Activated T-helper 1 cell treated with Interleukin-2 at 50 U/mL for 16 hours (primary cell): ENCODE results near the gene S100A14.
"Not testable (repeated sequence)": the region's sequence is repeated elsewhere in the genome, so short reads cannot be mapped to it uniquely, and the experiment has no call there.

Experiments
- DNase-seq: peaks from one replicate; pipeline ENCODE4 v3.0.0-alpha.2; 2020; ENCODE audit warnings: low read depth

S100A14 gene

GRCh38 chr1:153614906-153615305 lies 1.2 kb downstream of the S100A14 start:
- no peak for DNase-seq

GRCh38 chr1:153614189-153614900 lies 1.8 kb downstream of the S100A14 start:
- DNase-seq: no peak

GRCh38 chr1:153613406-153613805 lies 2.7 kb downstream of the S100A14 start:
- no peak for DNase-seq

GRCh38 chr1:153612755-153613331 lies 3.3 kb downstream of the S100A14 start, which contains the start of gene S100A16:
Gene S100A16 (minus strand): TSS chr1:153613137. CDS start chr1:153608151, 4,986 bp downstream.
- DNase-seq: no peak

- no peak for DNase-seq
These were observed 3.9 kb downstream of the S100A14 start for GRCh38 chr1:153612111-153612754.

- no peak for DNase-seq
These were observed 4.8 kb downstream of the S100A14 start for GRCh38 chr1:153611356-153611755.

GRCh38 chr1:153610811-153611301 lies 5.3 kb downstream of the S100A14 start:
- DNase-seq: no peak

- DNase-seq: no peak
These were observed 5.8 kb downstream of the S100A14 start for GRCh38 chr1:153610334-153610733.

- DNase-seq: no peak
These were observed 6.6 kb downstream of the S100A14 start for GRCh38 chr1:153609585-153609907.

GRCh38 chr1:153608742-153609584 lies 7.2 kb downstream of the S100A14 start:
- no peak for DNase-seq

GRCh38 chr1:153608089-153608682 lies 7.9 kb downstream of the S100A14 start:
- DNase-seq: no peak

- no peak for DNase-seq
These were observed 8.7 kb downstream of the S100A14 start for GRCh38 chr1:153607381-153607780.

GRCh38 chr1:153606194-153606593 lies 9.9 kb downstream of the S100A14 start:
- DNase-seq: no peak

GRCh38 chr1:153602749-153603148 lies 13.4 kb downstream of the S100A14 start:
- no peak for DNase-seq

GRCh38 chr1:153599847-153600246 lies 16.3 kb downstream of the S100A14 start:
- DNase-seq: no peak

GRCh38 chr1:153598309-153599172 lies 17.6 kb downstream of the S100A14 start:
- DNase-seq: no peak

- DNase-seq: no peak
These were observed 18.9 kb downstream of the S100A14 start for GRCh38 chr1:153597206-153597605.

GRCh38 chr1:153592748-153593147 lies 23.4 kb downstream of the S100A14 start:
- DNase-seq: no peak

GRCh38 chr1:153588482-153588881 lies 27.6 kb downstream of the S100A14 start:
- no peak for DNase-seq

- DNase-seq: not testable (repeated sequence)
These were observed 28.1 kb downstream of the S100A14 start for GRCh38 chr1:153588033-153588432.

- no peak for DNase-seq
These were observed 28.8 kb downstream of the S100A14 start for GRCh38 chr1:153587314-153587713.
